ENCODE measurements around the gene LCLAT1.

GRCh38 chr2:30421604-30422443, 25.2 kb upstream of the LCLAT1 start:
- TF ChIP-seq CTCF (IDR thresholded peaks at IDR 0.05) = no peak
- TF ChIP-seq POLR2A (IDR thresholded peaks at IDR 0.05) = no peak

Data from adrenal gland (tissue), 5 donors.